ENCODE measurements around the gene PCGF1.

- TF ChIP-seq POLR2A (IDR thresholded peaks at IDR 0.05; ENCODE audit: low read length) (peak; percentile 41), GATA1 (IDR thresholded peaks at IDR 0.05; ENCODE audit: low read depth, low read length) (no peak)
Observed at GRCh38 chr2:74548900-74549826, 41.7 kb upstream of the PCGF1 start.

Data from erythroblast (primary cell).